Thyroid gland (tissue), 4 donors: Measurements from ENCODE around the gene PFN3.

ENCODE experiments used
- CTCF ChIP-seq, 6 experiments: fragments of 200-600 bp in 3 of 6; fragments of 450-650 bp in 3 of 6; sonication (generic) in 3 of 6; IDR thresholded peaks; one replicate each; pipeline ENCODE4 v1.5.1; 2016 to 2019; ENCODE audit warnings: antibody characterized with exemption in 6 of 6, mild to moderate bottlenecking in 2 of 6, inconsistent platforms in 1 of 6, moderate library complexity in 1 of 6
- POLR2A ChIP-seq, 2 donors: fragments of 450-650 bp; IDR thresholded peaks; one replicate each; pipeline ENCODE4 v1.6.1; 2017; ENCODE audit warnings: antibody characterized with exemption in 2 of 2, mild to moderate bottlenecking in 2 of 2, moderate library complexity in 1 of 2

DNA sequence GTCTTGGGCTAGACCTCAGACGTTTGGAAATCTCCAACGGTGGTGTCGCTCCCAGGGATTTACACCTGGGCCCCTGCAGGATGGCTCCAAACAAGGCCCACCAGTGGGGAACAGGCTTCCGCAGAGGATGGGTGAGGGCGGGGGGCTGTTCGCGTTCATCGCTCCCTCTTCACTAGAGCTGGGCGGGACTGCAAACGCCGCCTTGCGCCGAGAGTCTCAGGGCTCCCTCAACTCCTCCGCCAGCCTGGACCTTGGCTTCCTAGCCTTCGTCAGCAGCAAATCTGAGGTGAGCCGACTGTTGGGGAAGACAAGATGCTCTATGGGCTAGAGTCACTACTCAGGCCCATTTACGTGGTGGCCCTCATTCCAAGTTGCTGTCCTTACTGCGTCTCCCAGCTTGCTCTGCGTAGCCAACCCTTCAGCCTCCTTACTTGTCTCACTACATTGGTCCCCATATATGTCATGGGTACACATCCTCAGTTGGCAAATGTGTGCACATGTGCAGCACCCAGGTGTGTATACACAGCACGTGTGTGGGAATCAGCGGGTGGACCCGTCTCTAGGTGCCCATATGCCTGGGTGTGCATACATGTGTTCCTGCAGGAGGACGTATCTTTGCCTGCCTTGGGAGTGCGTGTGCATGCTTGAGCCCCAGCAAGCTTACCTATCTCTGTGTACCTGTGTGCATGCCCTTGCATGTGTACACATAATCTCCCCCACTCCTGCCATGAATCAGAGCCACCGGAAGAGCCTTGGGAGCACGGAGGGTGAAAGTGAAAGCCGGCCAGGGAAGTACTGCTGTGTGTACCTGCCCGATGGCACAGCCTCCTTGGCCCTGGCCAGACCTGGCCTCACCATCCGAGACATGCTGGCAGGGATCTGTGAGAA lies 32.2 kb downstream of the PFN3 start:
- TF ChIP-seq POLR2A (IDR thresholded peaks at IDR 0.05) (no peak), CTCF (IDR thresholded peaks at IDR 0.05) (no peak)
